ENCODE data around the gene ZNF443.
"Not testable (repeated sequence)": the region's sequence is repeated elsewhere in the genome, so short reads cannot be mapped to it uniquely, and the experiment has no call there.

The ZNF443 gene

DNA sequence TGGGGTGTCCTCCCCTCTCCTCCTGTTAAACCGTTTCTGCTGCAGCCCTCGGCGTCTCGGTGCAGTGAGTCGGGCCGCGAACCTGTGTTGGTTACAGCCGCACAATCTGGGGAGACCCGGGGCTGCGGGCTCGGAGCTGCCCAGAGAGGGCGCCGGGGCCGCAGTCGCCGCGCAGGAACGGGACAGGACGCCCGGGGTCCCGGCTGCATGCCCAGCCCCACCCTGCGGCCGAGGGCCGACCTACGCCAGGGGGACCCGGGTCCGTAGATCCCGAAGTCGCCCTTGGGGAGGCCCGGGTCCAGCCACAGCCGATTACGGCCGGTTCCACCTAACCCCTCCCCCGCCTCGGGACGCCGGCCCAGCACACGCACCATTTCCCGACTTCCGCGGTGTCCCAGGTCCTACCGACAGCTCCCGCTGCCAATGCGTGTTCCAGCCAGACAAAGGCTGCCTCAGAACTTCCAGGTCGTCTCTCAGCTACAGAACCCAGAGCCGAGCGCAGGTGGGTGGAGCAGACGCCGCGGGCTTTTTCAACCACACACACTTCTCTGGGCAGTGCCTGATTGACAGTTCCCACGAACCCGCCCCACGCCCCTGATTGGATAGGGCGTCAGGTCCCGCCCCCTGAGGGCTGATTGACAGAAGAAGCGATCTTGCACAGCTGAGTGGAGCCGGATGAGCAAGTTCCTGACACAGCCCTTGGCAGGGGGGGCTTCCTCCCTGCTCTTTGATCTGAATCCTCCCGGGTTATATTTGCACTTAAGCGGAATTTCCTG is at the start of gene ZNF443:
TSS of gene ZNF443 (minus strand) at position 481 of the 776 bp plus-strand sequence. CDS start at position 374, 107 bp downstream.
- peak; percentile 98 for DNase-seq (ENCODE audit: low read depth)

DNA sequence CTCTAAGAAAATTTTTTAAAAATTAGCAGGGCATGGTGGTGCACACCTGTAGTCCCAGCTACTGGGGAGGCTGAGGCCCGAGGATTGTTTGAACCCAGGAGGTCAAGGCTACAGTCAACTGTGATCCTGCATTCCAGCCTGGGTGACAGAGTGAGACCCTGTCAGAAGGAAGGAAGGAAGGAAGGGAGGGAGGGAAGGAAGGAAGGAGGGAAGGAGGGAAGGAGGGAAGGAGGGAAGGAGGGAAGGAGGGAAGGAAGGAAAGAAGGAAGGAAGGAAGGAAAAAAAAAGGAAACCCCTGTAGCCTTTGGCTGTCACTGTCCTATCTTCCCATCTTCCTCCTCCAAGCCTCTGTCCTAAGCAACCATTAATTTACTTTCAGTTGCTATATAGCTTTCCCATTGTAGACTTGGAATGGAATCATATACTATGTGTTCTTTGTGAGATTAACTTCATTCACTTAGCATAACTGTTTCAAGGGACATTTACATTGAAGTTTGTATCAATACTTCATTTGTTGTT is 45.5 kb upstream of the ZNF443 start:
- DNase-seq (ENCODE audit: low read depth) = not testable (repeated sequence)

DNA sequence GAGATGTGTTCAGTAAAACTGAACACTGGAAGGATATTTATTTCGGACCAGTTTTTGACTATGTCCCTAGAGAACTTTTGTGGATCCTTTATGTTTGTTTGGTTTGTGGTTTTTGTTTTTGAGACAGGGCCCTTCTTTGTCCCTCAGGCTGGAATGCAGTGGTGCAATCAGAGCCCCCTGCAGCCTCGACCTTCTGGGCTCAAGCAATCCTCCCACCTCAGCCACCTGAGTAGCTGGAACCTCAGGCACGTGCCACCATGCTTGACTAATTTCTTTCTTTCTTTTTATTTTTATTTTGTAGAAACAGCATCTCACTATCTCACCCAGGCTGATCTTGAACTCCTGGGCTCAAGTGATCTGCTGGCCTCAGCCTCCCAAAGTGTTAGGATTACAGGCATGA is 44.8 kb upstream of the ZNF443 start:
- DNase-seq (ENCODE audit: low read depth) = no peak

DNA sequence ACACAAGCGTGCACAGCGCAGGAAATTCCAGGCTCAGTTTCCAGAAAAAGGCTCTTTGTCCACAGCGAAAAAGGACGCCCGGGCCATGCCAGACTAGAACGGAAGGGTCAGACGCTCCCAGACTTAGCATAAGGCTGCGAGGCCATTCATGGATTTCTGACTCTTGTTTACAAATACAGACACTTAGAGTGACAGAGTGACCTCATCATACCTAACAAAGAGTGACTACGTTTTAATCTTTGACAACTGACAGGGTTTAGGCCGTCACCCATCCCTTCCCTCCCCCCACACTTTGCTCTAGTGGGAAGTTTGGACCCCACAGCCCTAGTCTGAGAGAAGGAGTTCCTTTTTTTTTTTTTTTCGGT is 44.2 kb upstream of the ZNF443 start:
- peak; percentile 11 for DNase-seq (ENCODE audit: low read depth)

DNA sequence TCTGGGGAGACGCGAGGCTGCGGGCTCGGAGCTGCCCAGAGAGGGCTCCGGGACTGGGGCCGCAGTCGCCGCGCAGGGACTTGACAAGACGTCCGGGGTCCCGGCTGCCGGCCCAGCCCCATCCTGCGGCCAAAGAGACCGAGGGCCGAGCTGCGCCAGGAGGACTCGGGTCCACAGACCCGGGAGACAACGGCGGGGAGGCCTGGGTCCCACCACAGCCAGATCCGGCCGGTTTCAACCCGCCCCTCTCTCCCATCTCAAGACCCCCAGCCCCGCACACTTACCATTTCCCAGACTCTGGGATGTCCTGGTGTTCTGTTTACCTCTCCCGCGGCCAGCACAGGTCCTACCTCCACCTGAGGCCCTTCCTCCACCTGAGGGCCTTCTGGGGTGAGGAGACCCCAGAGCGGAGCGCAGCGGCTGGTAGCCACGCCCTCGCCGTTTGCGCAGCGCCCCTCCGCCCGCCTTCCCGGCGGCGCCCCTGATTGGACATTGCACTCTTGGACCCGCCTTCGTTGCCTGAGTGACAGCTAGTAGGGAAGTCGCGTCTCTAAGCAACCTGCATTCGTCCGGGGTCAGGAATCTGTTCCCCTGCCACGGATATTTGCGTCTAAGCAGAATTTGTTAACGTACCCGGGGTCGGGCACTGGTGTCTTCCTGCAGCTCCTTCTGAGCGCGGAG is 43.7 kb upstream of the ZNF443 start, which contains the start of gene ZNF709:
TSS of gene ZNF709 (minus strand) at position 446 of the 681 bp plus-strand sequence. CDS start at position 287, 159 bp downstream.
- DNase-seq (ENCODE audit: low read depth) = peak; percentile 74

DNA sequence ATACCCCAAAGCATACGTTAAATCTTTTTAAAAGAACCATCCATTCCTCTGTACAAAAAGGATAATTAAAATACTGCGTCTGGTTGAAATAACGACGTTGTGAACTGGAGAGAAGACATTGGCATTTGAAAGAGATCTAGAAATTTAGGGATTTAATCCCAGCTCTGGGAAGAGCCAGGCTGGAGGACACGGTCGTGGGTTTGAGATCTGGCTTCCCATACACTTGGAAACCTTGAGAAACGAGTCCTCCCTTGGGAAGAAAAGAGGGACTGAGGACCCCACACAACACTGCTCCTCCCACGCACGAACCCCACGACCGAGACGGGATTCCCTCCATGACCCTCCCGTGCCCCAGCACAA is 43.2 kb upstream of the ZNF443 start:
- DNase-seq (ENCODE audit: low read depth) = no peak

DNA sequence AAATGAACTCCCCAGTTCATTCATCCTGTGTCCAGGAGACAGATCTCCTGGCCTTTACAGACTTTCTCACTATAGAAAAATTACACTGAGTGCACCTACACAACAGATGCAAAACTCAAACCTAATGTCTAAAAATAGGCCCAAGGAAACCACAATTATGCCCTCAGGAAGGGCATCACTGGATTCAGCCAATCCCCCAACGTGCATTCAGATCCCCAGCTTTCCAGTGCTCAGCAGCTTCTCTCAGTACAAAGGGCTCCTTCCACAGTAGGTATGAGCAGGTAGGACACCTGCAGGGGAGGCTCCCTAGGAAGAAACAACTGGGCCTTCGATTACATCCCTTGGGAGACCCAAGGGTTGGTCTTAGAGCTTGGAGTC is 41.7 kb upstream of the ZNF443 start:
- DNase-seq (ENCODE audit: low read depth) = no peak

DNA sequence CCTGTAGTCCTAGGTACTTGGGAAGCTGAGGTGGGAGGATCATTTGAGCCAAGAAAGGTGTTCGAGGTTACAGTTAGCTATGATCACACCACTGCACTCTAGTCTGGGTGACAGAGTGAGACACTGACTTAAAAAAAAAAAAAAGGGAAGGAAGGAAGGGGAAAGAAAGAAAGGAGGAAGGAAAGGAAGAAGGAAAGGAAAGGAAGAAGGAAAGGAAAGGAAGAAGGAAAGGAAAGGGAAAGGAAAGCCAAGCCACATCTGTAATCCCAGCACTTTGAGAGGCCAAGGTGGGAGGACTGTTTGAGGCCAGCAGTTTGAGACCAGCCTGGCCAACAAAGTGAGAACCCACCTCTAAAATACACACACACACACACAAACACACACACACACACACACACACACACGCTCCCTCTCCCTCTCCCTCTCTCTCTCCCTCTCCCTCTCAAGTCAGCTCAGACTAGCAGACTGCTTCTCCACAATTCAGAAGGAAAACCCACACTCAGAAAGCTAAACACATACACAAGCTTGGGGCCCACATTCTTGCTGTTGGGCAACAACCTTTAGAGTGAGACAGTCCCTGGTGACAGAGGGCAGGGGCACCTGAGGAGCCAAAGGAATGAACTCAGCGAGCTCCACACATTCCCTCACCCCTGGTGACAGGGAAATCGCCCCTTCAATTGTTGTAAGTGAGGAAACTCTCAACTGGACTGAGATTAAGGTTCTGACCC is 41.1 kb upstream of the ZNF443 start:
- DNase-seq (ENCODE audit: low read depth) = no peak

DNA sequence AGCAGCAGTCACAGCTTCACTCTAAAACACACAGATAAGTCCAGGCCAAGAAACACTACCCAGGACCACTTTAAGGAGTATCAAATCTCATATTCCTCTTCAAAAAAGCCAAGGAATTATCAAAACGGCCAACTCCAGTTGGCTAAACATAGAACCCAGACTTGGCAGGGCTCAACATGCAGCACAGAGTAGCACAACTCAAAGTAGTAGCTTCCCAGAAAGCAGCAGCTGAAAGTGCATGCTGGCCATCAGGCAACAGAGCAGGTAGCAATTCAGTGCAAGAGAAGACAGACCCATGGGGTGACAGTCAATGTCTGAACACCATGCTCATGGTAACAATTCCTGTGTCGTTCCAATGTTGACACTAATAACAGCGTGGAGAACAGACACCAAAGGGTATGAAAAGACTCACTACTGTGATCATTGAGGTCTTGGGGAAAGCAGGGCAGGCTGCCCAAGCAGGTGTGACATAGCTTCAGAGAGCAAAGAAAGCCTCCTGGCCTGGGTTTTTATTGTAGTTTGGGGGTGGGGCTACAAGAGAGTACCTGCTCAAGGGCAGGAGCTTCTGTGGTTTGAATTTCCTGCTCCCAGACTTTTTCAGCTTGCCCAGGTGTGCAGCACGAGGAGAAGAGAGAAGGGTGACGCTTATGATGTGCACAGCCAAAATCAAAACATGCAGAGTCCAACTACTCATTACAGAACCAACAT is 37.6 kb upstream of the ZNF443 start:
- DNase-seq (ENCODE audit: low read depth) = no peak

DNA sequence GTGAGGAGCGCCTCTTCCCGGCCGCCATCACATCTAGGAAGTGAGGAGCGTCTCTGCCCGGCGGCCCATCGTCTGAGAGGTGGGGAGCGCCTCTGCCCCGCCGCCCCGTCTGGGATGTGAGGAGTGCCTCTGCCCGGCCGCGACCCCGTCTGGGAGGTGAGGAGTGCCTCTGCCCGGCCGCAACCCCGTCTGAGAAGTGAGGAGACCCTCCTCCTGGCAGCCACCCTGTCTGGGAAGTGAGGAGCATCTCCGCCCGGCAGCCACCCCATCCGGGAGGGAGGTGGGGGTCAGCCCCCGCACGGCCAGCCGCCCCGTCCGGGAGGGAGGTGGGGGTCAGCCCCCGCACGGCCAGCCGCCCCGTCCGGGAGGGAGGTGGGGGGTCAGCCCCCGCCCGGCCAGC is 26.8 kb upstream of the ZNF443 start:
- not testable (repeated sequence) for DNase-seq (ENCODE audit: low read depth)

DNA sequence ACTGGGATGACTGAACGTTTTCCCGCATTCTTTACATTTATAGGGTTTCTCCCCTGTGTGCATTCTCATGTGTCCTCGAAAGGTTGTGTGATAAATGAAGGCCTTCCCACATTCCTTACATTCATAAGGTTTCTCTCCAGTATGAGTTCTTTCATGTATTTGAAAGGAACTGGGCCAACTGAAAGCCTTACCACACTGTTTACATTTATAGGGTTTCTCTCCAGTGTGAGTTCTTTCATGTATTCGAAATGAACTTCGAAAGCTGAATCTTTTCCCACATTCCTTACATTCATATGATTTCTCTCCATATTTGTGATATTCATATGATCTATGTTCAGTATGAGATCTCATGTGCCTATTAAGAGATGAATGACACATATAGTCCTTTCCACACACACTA is 24.4 kb upstream of the ZNF443 start:
- DNase-seq (ENCODE audit: low read depth) = no peak

DNA sequence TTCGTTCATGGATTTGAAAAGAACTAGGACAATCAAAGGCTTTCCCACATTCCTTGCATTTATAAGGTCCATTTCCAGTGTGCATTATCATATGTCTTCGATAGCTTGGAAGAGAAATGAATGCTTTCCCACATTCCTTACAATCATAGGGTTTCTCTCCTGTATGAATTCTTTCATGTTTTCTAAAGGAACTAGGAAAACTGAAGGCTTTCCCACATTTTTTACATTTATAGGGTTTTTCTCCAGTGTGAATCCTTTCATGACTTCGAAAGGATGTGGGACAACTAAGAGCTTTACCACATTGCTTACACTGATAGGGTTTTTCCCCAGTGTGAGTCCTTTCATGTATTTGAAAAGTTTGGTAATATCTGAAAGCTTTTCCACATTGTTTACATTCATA is 23.9 kb upstream of the ZNF443 start:
- no peak for DNase-seq (ENCODE audit: low read depth)

DNA sequence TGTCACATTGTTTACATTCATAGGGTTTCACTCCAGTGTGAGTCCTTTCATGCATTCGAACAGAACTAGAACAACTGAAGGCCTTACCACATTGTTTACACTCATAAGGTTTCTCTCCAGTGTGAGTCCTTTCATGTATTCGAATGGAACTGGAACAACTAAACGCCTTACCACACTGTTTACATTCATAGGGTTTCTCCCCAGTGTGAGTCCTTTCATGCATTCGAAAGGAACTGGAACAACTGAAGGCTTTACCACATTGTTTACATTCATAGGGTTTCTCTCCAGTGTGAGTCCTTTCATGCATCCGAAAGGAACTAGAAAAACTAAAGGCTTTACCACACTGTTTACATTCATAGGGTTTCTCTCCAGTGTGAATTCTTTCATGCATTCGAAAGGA is 23.3 kb upstream of the ZNF443 start:
- not testable (repeated sequence) for DNase-seq (ENCODE audit: low read depth)

DNA sequence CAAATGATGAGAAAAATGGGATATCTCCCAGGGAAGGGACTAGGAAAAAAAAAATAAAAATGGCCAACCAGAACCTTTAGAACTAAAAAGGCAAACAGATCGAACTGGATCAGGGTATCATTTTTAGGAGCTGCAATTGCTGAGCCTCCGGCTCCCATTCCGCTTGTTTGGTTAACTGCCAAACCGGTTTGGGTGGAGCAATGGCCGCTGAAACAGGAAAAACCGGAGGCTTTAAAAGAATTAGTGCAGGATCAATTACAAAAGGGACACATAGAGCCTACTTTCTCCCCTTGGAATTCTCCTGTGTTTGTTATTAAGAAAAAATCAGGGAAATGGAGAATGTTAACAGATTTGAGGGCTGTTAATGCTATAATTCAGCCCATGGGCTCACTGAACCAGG is 12.7 kb upstream of the ZNF443 start:
- no peak for DNase-seq (ENCODE audit: low read depth)

DNA sequence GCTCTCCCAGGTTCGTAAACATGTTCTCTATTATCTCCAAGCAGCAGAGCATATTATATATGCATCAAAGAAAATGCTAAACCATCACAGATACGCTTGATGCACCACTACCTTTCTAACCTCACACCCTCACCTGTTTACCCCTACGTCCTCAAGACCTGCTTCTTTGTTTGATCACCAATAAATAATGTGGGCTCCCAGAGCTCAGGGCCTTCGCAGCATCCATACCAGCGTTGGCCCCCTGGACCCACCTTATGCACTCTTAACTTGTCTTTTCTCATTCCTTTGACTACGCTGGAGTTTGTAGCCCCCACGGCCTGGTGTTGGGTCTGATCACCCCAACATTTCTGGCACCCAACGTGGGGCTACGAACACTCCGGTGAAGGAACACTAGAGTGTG is 10.0 kb upstream of the ZNF443 start:
- DNase-seq (ENCODE audit: low read depth) = peak; percentile 3

DNA sequence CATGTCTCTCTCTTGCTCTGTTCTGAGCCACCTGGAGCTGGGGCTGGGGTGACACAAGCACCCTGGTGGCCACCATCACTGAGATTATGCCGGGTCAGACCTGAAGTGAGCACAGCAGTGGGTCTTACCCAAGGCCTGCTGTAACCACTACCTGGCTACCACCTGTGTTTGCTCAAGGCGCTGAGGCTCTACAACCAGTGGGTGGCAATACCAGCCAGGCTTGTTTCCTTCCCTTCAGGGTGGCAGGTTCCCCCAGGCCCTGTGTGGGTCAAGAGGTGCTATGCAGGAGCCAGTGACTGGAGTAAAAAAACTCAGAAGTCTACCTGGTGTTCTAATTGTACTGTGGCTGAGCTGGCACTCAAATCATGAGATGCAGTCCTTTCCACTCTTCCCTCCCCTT is 8.0 kb upstream of the ZNF443 start:
- no peak for DNase-seq (ENCODE audit: low read depth)

DNA sequence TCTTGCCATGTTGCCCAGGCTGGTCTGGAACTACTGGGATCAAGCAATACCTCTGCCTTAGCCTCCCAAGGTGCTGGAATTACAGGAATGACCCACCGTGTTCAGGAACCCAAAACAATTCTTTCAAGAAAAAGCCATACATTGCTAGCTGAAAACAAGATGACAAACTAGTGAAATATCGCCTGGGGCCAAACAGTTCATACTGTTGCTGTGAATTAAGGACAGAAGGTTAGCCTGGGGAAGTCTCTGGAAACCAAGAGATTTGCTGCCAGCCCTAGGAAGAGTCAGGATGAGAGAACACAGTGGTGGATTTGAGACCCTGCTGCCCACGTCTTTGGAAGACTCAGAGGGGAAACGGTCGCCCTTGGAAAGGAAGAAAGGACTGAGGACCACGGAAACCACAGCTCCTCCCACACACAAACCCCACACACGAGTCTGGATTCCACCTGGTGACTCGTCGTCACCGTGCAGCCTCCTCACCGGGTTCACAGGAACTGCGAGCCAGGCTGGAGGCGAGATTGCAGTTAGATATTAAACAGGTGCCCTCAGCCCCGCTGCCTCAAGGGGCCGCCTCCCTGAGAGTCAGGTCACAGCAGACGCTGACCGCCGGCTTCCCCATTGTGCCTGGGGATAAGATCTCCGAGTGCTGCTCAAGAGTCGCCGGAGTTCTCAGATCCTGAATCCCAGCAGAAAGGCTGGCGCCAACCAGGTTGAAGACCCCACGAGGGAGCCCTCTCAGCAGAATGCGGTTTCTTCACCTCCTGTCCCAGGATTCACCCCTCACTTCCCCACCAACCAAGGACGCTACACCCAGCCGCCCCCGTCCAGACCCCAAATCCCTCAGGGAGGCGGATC is 908 bp downstream of the ZNF443 start:
- DNase-seq (ENCODE audit: low read depth) = peak; percentile 11

DNA sequence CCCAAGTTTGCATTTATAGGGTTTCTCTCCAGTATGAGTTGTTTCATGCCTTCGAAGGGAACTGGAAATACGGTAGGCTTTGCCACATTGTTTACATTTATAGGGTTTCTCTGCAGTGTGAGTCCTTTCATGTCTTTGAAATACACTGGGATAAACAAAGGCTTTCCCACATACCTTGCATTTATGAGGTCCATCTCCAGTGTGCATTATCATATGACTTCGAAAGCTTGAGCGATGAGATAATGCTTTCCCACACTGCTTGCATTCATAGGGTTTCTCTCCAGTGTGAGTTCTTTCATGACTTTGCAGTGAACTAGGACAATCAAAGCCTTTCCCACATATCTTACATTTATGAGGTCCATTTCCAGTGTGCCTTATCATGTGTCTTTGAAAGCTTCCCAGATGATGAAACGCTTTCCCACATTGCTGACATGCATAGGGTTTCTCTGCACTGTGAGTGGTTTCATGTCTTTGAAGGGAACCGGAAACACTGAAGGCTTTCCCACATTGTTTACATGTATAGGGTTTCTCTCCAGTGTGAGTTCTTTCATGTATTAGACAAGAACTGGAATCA is 10.0 kb downstream of the ZNF443 start:
- not testable (repeated sequence) for DNase-seq (ENCODE audit: low read depth)

DNA sequence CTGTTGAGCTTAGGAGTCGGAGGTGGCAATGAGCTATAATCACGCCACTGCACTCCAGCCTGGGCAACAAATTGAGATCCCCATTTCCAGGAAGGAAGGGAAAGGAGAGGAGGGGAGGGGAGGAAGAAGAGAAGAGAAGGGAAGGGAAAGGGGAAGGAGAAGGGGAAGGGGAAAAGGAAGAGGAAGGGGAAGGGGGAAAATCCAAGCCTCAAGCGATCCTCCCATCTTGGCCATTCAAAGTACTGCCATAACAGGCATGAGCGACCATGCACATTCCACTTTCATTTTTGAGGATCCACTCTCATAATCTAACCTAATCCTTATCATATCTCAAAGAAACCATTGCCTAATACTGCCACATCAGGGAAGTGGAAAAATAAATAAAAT is 14.9 kb downstream of the ZNF443 start:
- DNase-seq (ENCODE audit: low read depth) = no peak

DNA sequence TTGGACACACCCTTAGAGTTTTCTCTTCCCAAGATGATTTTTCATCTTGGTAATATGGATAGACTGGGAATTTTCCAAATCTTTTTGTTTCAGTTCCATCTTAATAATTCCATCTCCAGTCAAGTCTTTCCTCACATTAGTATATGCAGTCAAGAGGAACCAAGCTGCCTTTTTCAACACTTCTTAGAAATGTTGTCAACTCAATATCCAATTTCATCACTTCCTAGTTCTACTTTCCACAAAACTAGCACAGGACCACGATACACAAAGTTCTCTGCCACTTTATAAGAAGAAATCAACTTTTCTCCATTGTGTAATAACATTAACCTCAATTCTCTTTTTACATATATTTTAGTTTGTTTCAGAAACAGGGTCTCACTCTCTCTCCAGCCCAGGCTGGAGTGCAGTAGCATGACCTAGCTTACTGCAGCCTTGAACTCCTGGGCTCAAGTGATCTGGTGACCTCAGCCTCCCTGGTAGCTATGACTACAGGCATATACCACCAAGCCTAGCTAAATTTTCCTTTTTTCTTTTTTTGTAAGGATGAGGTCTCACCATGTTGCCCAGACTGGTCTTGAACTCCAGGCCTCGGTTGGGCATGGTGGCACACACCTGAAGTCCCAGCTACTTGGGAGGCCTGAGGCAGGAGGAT is 15.5 kb downstream of the ZNF443 start:
- no peak for DNase-seq (ENCODE audit: low read depth)
